Hepatocyte (in vitro differentiated cells): ENCODE data around the gene CDH26.

Experiments
- CTCF ChIP-seq: fragments of 200-600 bp; sonication (generic); IDR thresholded peaks from 2 replicates; pipeline ENCODE4 v1.5.1; 2016; ENCODE audit warnings: antibody characterized with exemption, mild to moderate bottlenecking; ENCODE audit not compliant: poor library complexity
- EZH2 ChIP-seq: fragments of 200-600 bp; sonication (generic); IDR thresholded peaks from 2 replicates; pipeline ENCODE4 v1.6.1; 2016; ENCODE audit warnings: antibody characterized with exemption, mild to moderate bottlenecking, borderline replicate concordance
- EZH2phosphoT487 ChIP-seq: fragments of 200-600 bp; sonication (generic); IDR thresholded peaks from one replicate; pipeline ENCODE4 v1.6.1; 2018; ENCODE audit warnings: antibody characterized with exemption, mild to moderate bottlenecking, low read depth, moderate library complexity; ENCODE audit not compliant: unreplicated experiment, severe bottlenecking

- no peak for TF ChIP-seq CTCF
- no peak for TF ChIP-seq EZH2phosphoT487
- TF ChIP-seq EZH2 = no peak
Measured at GRCh38 chr20:60021104-60021503, 62.9 kb downstream of the CDH26 start.
